Neural progenitor cell (in vitro differentiated cells): Measurements from ENCODE around the gene MED13. TPM values are rescaled to one million over a fixed set of nuclear protein-coding genes. Genes with fewer than 3 reads are reported as not detected.

Experiments
- DNase-seq: peaks from one replicate; pipeline ENCODE4 v3.0.0-alpha.2; 2016; ENCODE audit warnings: low spot score
- H2AFZ ChIP-seq: fragments of 200-600 bp; sonication (generic); replicated peaks from 2 replicates; pipeline ENCODE4 v1.6.1; 2016; ENCODE audit warnings: antibody characterized with exemption
- H3F3A ChIP-seq: fragments of 200-600 bp; sonication (generic); 2 replicates; pipeline ENCODE4 v1.6.1; 2016; ENCODE audit warnings: antibody characterized with exemption, low read depth
- H3K27ac ChIP-seq: fragments of 200-600 bp; sonication (generic); 2 replicates; pipeline ENCODE4 v1.5.1; 2016; ENCODE audit warnings: mild to moderate bottlenecking
- H3K27me3 ChIP-seq: fragments of 200-600 bp; sonication (generic); 2 replicates; pipeline ENCODE4 v1.6.1; 2016; ENCODE audit warnings: mild to moderate bottlenecking, moderate library complexity
- H3K36me3 ChIP-seq: fragments of 200-600 bp; sonication (generic); 2 replicates; pipeline ENCODE4 v1.5.1; 2016
- H3K4me1 ChIP-seq: fragments of 200-600 bp; sonication (generic); 2 replicates; pipeline ENCODE4 v1.6.1; 2016; ENCODE audit warnings: mixed run types
- H3K4me2 ChIP-seq: fragments of 200-600 bp; sonication (generic); 2 replicates; pipeline ENCODE4 v1.6.1; 2016
- H3K4me3 ChIP-seq: fragments of 200-600 bp; sonication (generic); 2 replicates; pipeline ENCODE4 v1.5.1; 2016
- H3K79me2 ChIP-seq: fragments of 200-600 bp; sonication (generic); 2 replicates; pipeline ENCODE4 v1.6.1; 2016; ENCODE audit warnings: low read depth
- H3K9ac ChIP-seq: fragments of 200-600 bp; sonication (generic); 2 replicates; pipeline ENCODE4 v1.6.1; 2016
- H3K9me3 ChIP-seq: fragments of 200-600 bp; sonication (generic); 2 replicates; pipeline ENCODE4 v1.5.1; 2016; ENCODE audit warnings: low read depth
- H4K20me1 ChIP-seq: fragments of 200-600 bp; sonication (generic); 2 replicates; pipeline ENCODE4 v1.6.1; 2016; ENCODE audit warnings: low read depth
- H3K27ac Mint-ChIP-seq: 3 replicates; pipeline ENCODE4 v1.8.0; 2021; ENCODE audit warnings: mixed read lengths
- H3K27me3 Mint-ChIP-seq: 2 replicates; pipeline ENCODE4 v1.8.0; 2022; ENCODE audit warnings: low read depth, mild to moderate bottlenecking, inconsistent platforms, moderate library complexity, mixed read lengths; ENCODE audit not compliant: insufficient read depth
- H3K36me3 Mint-ChIP-seq: 3 replicates; pipeline ENCODE4 v1.8.0; 2021; ENCODE audit warnings: mixed read lengths
- H3K4me1 Mint-ChIP-seq: 3 replicates; pipeline ENCODE4 v1.8.0; 2021; ENCODE audit warnings: mixed read lengths
- H3K4me3 Mint-ChIP-seq: 3 replicates; pipeline ENCODE4 v1.8.0; 2021; ENCODE audit warnings: mild to moderate bottlenecking, moderate library complexity, mixed read lengths
- H3K9me3 Mint-ChIP-seq: 3 replicates; pipeline ENCODE4 v1.8.0; 2020; ENCODE audit warnings: mixed read lengths
- CTCF ChIP-seq: fragments of 200-600 bp; sonication (generic); IDR thresholded peaks from 2 replicates; pipeline ENCODE4 v1.5.1; 2017; ENCODE audit warnings: antibody characterized with exemption, mild to moderate bottlenecking
- EZH2 ChIP-seq: fragments of 200-600 bp; sonication (generic); IDR thresholded peaks from 2 replicates; pipeline ENCODE4 v1.6.1; 2017; ENCODE audit warnings: antibody characterized with exemption, mild to moderate bottlenecking, moderate library complexity
- EZH2phosphoT487 ChIP-seq: fragments of 200-600 bp; sonication (generic); IDR thresholded peaks from 2 replicates; pipeline ENCODE4 v1.6.1; 2017; ENCODE audit warnings: antibody characterized with exemption
- total RNA-seq: library from RNA; depleted of rRNA; stranded (reverse); fragments of >200 nt; gene quantifications from 2 replicates; pipeline ENCODE4 v1.2.3, GENCODE V29; 2015; ENCODE audit warnings: low replicate concordance

MED13 gene
- total RNA-seq, 1 donor from 2014 or later = 59.9 TPM

DNA sequence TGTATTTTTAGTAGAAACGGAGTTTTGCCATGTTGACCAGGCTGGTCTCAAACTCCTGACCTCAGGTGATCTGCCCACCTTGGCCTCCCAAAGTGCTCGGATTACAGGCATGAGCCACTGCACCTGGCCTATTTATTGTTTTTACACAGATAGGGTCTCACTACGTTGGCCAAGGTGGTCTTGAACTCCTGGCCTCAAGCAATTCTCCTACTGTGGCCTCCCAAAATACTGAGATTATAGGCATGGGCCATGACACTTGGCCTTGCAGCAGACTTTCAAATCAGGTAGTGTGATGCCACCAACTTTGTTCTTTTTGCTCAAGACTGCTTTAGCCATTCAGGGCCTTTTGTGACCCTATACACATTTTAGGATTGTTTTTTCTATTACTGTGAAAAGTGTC is 75.6 kb downstream of the MED13 start:
- H3K4me2 ChIP-seq = no peak overlapping the region
- H3F3A ChIP-seq = no peaks in the 10 kb centered on the region
- no peak overlapping the region for H3K27ac ChIP-seq
- H2AFZ ChIP-seq = no peak overlapping the region
- H3K79me2 ChIP-seq = peaks cover 9% of the 10 kb centered on the region
- H3K4me1 ChIP-seq = no peaks in the 10 kb centered on the region
- Mint-ChIP-seq H3K4me1 (no peaks in the 10 kb centered on the region), H3K36me3 (peaks cover 23% of the 10 kb centered on the region), H3K27ac (no peak overlapping the region), H3K4me3 (no peak overlapping the region), H3K27me3 (no peaks in the 10 kb centered on the region), H3K9me3 (no peaks in the 10 kb centered on the region)
- no peak overlapping the region for H3K9ac ChIP-seq
- no peaks in the 10 kb centered on the region for H3K27me3 ChIP-seq
- H3K4me3 ChIP-seq = no peak overlapping the region
- H3K36me3 ChIP-seq = peaks cover 18% of the 10 kb centered on the region
- no peaks in the 10 kb centered on the region for H4K20me1 ChIP-seq
- no peak for DNase-seq
- TF ChIP-seq CTCF (no peak), EZH2phosphoT487 (no peak), EZH2 (no peak)
- no peaks in the 10 kb centered on the region for H3K9me3 ChIP-seq

GRCh38 chr17:61986898-61987297 is 78.2 kb downstream of the MED13 start:
- peaks cover 35% of the 10 kb centered on the region for H3K36me3 ChIP-seq
- no peak overlapping the region for H3K9ac ChIP-seq
- Mint-ChIP-seq H3K9me3 (no peaks in the 10 kb centered on the region), H3K36me3 (peaks cover 30% of the 10 kb centered on the region), H3K4me1 (no peaks in the 10 kb centered on the region), H3K27me3 (no peaks in the 10 kb centered on the region), H3K4me3 (no peak overlapping the region), H3K27ac (no peak overlapping the region)
- no peak overlapping the region for H3K27ac ChIP-seq
- no peaks in the 10 kb centered on the region for H3K27me3 ChIP-seq
- H4K20me1 ChIP-seq = no peaks in the 10 kb centered on the region
- DNase-seq = no peak
- H3K4me1 ChIP-seq = no peaks in the 10 kb centered on the region
- H2AFZ ChIP-seq = no peak overlapping the region
- peaks cover 10% of the 10 kb centered on the region for H3K79me2 ChIP-seq
- H3K9me3 ChIP-seq = no peaks in the 10 kb centered on the region
- H3F3A ChIP-seq = no peaks in the 10 kb centered on the region
- no peak overlapping the region for H3K4me2 ChIP-seq
- H3K4me3 ChIP-seq = no peak overlapping the region
- no peak for TF ChIP-seq EZH2
- TF ChIP-seq EZH2phosphoT487 = no peak
- no peak for TF ChIP-seq CTCF

GRCh38 chr17:61984821-61985220 is 80.3 kb downstream of the MED13 start:
- no peaks in the 10 kb centered on the region for H3F3A ChIP-seq
- H3K27me3 ChIP-seq = no peaks in the 10 kb centered on the region
- H3K9ac ChIP-seq = no peak overlapping the region
- peaks cover 45% of the 10 kb centered on the region for H3K36me3 ChIP-seq
- no peaks in the 10 kb centered on the region for H3K9me3 ChIP-seq
- TF ChIP-seq CTCF = no peak
- no peak for TF ChIP-seq EZH2
- no peak for TF ChIP-seq EZH2phosphoT487
- no peak for DNase-seq
- peaks cover 38% of the 10 kb centered on the region for H3K36me3 Mint-ChIP-seq
- H3K4me1 ChIP-seq = no peaks in the 10 kb centered on the region
- no peak overlapping the region for H3K27ac ChIP-seq
- H3K4me3 Mint-ChIP-seq = no peak overlapping the region
- H4K20me1 ChIP-seq = peaks cover 4% of the 10 kb centered on the region
- no peak overlapping the region for H3K4me3 ChIP-seq
- H3K27me3 Mint-ChIP-seq = no peaks in the 10 kb centered on the region
- H3K4me2 ChIP-seq = no peak overlapping the region
- no peak overlapping the region for H3K27ac Mint-ChIP-seq
- H3K4me1 Mint-ChIP-seq = no peaks in the 10 kb centered on the region
- no peak overlapping the region for H2AFZ ChIP-seq
- H3K9me3 Mint-ChIP-seq = no peaks in the 10 kb centered on the region
- H3K79me2 ChIP-seq = peaks cover 25% of the 10 kb centered on the region

DNA sequence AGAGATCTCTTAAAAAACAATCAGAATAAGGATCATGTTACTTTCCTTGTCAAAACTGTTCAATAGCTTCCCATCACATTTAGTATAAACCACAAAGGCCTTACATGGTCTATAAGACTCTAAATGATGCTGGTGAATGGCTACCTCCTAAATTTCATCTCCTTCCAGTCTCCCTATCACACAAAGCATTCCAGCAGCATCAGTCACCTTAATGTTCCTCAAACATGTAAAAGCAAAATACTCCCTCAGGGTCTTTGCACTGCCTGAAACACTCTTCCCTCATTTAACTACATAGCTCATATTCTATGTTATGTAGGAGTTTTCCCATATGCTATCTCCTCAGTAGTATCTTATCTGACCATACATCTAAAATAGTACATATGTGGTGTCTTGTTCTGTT is 83.8 kb downstream of the MED13 start:
- Mint-ChIP-seq H3K36me3 (peaks cover 35% of the 10 kb centered on the region), H3K27me3 (no peaks in the 10 kb centered on the region), H3K9me3 (no peaks in the 10 kb centered on the region), H3K27ac (no peak overlapping the region), H3K4me1 (no peaks in the 10 kb centered on the region), H3K4me3 (no peak overlapping the region)
- no peak overlapping the region for H3K9ac ChIP-seq
- DNase-seq = no peak
- H3F3A ChIP-seq = no peaks in the 10 kb centered on the region
- H3K9me3 ChIP-seq = no peaks in the 10 kb centered on the region
- peaks cover 59% of the 10 kb centered on the region for H3K36me3 ChIP-seq
- H3K4me2 ChIP-seq = no peak overlapping the region
- H3K27ac ChIP-seq = no peak overlapping the region
- H3K79me2 ChIP-seq = peaks cover 59% of the 10 kb centered on the region
- no peak overlapping the region for H2AFZ ChIP-seq
- TF ChIP-seq EZH2phosphoT487 = no peak
- no peak for TF ChIP-seq CTCF
- no peak for TF ChIP-seq EZH2
- no peaks in the 10 kb centered on the region for H3K4me1 ChIP-seq
- no peaks in the 10 kb centered on the region for H3K27me3 ChIP-seq
- no peak overlapping the region for H3K4me3 ChIP-seq
- peaks cover 7% of the 10 kb centered on the region for H4K20me1 ChIP-seq
